GM19372 (cell line): ENCODE results near the gene VWC2L.

Source experiments
- ATAC-seq: cut with Tn5 transposase; IDR thresholded peaks from one replicate; pipeline ENCODE4 v1.9.1; 2021; ENCODE audit warnings: mild to moderate bottlenecking, low read depth, moderate library complexity; ENCODE audit not compliant: unreplicated experiment

VWC2L gene

GRCh38 chr2:214578442-214578841 lies 167.6 kb downstream of the VWC2L start:
- ATAC-seq = no peak

- ATAC-seq = no peak
Measured at GRCh38 chr2:214579035-214579434, 168.2 kb downstream of the VWC2L start.

GRCh38 chr2:214587442-214587841 lies 176.6 kb downstream of the VWC2L start:
- no peak for ATAC-seq

GRCh38 chr2:214591366-214591765 lies 180.5 kb downstream of the VWC2L start:
- ATAC-seq = no peak

- ATAC-seq = no peak
Measured at GRCh38 chr2:214592011-214592410, 181.2 kb downstream of the VWC2L start.

- no peak for ATAC-seq
Measured at GRCh38 chr2:214593727-214594126, 182.9 kb downstream of the VWC2L start.

GRCh38 chr2:214601852-214602633 lies 191.2 kb downstream of the VWC2L start:
- no peak for ATAC-seq

- no peak for ATAC-seq
Measured at GRCh38 chr2:214604861-214605260, 194.0 kb downstream of the VWC2L start.

- no peak for ATAC-seq
Measured at GRCh38 chr2:214607051-214607450, 196.2 kb downstream of the VWC2L start.

GRCh38 chr2:214611015-214611414 lies 200.2 kb downstream of the VWC2L start:
- ATAC-seq = no peak

- no peak for ATAC-seq
Measured at GRCh38 chr2:214624166-214624760, 213.4 kb downstream of the VWC2L start.

GRCh38 chr2:214628091-214628490 lies 217.2 kb downstream of the VWC2L start:
- ATAC-seq = no peak
